Neural progenitor cell (in vitro differentiated cells): ENCODE results near the gene ANGPTL2.

Experiments
- EZH2 ChIP-seq: fragments of 200-600 bp; sonication (generic); IDR thresholded peaks from 2 replicates; pipeline ENCODE4 v1.6.1; 2017; ENCODE audit warnings: antibody characterized with exemption, mild to moderate bottlenecking, moderate library complexity
- EZH2phosphoT487 ChIP-seq: fragments of 200-600 bp; sonication (generic); IDR thresholded peaks from 2 replicates; pipeline ENCODE4 v1.6.1; 2017; ENCODE audit warnings: antibody characterized with exemption
- TF ChIP-seq, protein P1 (sequence below): fragments of 200-600 bp; sonication (generic); IDR thresholded peaks from 2 replicates; pipeline ENCODE4 v1.5.1; 2017; ENCODE audit warnings: antibody characterized with exemption, mild to moderate bottlenecking

DNA sequence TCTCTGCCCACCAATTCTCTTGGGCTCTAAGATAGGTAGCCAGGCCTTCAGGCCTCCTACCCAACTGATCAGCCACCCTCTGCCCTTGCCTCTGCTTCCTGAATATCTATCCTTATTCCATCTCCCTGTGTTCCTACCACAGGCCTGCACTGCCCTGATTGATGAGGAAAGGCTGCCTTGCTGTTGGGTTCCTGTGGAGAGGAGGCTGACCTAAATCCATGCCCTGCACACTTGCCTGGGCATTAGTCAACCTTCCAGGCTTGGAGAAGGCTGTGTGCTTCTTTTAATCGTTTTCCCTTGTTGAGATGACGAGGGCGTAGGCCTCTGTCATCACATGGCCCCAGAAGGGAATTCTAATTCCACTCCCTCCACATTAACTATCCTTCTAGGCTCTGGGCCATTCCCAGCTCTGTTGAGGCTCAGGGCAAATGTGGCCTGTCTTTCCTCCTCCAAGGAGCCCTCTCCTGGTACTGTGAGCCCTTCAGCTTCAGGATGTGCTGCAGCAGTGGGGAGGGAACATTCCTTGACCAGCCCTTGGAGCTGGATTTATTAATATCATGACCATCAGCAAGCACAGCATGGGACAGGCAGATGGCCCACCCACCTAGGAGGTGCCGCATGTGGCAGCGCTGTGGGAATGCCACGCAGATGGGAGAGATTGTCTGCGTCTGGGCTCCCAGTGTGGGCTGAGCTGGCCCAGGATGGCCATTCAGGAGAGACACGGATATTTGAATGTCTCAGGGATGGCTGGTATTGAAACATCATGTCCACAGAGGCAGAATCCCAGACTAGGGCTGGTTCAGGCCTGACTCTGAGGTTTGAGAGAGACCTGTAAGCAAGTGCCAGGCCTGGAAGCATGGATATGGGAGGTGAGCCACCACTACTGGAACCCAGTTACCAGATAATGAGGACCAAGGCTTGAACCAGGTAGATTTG is 40.9 kb downstream of the ANGPTL2 start:
- TF ChIP-seq, protein P1, sequence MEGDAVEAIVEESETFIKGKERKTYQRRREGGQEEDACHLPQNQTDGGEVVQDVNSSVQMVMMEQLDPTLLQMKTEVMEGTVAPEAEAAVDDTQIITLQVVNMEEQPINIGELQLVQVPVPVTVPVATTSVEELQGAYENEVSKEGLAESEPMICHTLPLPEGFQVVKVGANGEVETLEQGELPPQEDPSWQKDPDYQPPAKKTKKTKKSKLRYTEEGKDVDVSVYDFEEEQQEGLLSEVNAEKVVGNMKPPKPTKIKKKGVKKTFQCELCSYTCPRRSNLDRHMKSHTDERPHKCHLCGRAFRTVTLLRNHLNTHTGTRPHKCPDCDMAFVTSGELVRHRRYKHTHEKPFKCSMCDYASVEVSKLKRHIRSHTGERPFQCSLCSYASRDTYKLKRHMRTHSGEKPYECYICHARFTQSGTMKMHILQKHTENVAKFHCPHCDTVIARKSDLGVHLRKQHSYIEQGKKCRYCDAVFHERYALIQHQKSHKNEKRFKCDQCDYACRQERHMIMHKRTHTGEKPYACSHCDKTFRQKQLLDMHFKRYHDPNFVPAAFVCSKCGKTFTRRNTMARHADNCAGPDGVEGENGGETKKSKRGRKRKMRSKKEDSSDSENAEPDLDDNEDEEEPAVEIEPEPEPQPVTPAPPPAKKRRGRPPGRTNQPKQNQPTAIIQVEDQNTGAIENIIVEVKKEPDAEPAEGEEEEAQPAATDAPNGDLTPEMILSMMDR, result no peak
- no peak for TF ChIP-seq EZH2
- no peak for TF ChIP-seq EZH2phosphoT487
